ENCODE measurements around the gene PGAM2.

PGAM2 gene
- total RNA-seq: 0.04 to 0.96 (median 0.27) reads per million in 3 experiments

DNA sequence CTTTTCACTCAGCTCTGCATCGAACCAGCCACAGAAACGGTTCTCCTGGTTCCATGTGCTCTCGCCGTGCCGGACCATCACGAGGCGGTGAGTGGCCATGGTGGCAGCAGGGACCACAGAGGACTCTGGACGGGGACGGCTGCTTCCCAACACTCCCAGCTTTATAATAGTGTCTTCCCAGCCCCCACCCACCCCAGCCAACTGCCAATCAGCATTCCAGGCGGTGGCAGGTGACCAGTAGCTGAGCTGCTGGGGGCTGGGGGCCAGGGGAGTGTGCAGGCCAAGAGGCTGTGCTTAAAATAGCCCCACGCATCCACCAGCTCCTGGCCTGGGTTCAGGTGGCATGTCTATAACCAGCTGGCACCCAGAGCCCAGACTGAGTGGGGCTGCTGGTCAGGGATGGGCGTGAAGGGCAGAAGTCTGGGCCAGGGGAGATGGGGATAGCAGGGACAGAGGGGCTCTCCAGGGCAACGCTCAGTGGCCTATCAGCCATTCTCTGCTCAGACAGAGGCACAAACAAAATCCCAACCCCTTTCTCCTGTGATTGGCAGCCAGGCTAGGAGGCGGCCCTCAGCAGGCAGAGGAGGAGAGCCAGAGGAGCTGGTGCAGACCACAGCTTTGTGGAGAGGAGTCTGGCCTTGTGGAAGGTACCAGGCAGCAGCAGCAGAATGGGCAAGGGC is at the start of gene PGAM2:
Gene PGAM2, minus strand, starts transcription at position 137 of the 680 bp plus-strand sequence. Its CDS starts 38 bp downstream, at position 99.
- no peak for DNase-seq

DNA sequence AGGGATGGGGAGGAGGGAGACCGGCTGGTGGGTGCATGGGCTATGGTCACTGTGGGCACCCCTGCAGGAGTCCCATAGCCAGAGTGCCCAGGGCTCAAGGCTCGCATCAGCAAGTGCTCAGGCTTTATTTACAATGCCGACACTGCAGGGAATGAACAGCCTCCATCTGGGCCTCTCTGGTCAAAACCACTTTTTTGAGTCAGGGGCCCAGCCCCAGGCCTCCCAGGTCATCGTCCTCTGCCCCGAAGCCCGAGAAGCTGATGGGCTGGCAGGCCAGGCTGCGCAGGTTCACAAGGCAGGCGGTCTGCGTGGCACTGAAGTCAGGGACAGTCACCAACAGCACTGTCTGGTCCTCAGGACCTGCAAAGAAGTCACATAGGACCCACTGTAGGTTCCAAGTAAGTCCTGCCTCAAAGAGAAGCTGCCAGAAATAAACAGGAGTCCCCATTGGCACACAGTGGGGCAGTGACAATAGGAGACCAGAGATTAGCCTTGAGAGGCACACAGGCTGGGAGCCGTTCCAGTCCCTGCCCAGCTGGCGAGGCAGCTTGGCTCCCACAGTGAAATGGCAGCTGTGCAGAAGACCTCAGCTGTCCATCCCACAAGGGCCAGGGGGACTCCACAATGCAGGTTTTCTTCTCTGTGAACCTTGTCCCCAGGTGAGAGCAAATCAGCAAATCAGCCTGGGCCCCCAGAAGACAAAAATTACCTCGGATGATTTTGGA is 49.4 kb upstream of the PGAM2 start:
- DNase-seq: no peak

DNA sequence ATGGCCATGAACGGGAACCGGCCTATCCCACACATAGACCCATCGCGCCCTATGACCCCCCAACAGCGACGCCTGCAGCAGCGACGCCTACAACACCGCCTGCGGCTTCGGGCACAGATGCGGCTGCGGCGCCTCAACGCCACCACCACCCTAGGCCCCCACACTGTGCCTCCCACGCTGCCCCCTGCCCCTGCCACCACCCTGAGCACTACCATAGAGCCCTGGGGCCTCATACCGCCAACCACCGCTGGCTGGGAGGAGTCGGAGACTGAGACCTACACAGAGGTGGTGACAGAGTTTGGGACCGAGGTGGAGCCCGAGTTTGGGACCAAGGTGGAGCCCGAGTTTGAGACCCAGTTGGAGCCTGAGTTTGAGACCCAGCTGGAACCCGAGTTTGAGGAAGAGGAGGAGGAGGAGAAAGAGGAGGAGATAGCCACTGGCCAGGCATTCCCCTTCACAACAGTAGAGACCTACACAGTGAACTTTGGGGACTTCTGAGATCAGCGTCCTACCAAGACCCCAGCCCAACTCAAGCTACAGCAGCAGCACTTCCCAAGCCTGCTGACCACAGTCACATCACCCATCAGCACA is 48.5 kb upstream of the PGAM2 start:
- no peak for DNase-seq

DNA sequence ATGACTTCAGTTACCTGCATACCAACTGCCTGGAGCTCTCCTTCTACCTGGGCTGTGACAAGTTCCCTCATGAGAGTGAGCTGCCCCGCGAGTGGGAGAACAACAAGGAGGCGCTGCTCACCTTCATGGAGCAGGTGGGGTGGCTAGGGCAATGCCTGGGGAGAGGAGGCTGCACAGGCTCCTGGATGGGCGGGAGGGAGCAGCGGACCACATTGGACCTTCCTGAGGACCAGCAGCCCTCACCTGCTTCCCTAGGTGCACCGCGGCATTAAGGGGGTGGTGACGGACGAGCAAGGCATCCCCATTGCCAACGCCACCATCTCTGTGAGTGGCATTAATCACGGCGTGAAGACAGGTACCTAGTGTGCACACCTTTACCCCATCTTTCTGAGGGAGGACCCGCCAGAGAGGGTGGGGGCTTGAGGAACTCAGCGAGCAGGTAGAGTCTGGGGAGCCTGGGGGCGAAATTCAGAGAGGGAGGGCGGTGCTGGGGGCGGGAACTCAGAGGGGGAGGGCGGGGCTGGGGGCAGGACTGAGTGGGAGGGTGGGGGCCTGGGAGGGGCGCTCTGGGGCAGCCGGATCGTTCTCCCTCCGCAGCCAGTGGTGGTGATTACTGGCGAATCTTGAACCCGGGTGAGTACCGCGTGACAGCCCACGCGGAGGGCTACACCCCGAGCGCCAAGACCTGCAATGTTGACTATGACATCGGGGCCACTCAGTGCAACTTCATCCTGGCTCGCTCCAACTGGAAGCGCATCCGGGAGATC is 47.8 kb upstream of the PGAM2 start:
- DNase-seq: no peak

DNA sequence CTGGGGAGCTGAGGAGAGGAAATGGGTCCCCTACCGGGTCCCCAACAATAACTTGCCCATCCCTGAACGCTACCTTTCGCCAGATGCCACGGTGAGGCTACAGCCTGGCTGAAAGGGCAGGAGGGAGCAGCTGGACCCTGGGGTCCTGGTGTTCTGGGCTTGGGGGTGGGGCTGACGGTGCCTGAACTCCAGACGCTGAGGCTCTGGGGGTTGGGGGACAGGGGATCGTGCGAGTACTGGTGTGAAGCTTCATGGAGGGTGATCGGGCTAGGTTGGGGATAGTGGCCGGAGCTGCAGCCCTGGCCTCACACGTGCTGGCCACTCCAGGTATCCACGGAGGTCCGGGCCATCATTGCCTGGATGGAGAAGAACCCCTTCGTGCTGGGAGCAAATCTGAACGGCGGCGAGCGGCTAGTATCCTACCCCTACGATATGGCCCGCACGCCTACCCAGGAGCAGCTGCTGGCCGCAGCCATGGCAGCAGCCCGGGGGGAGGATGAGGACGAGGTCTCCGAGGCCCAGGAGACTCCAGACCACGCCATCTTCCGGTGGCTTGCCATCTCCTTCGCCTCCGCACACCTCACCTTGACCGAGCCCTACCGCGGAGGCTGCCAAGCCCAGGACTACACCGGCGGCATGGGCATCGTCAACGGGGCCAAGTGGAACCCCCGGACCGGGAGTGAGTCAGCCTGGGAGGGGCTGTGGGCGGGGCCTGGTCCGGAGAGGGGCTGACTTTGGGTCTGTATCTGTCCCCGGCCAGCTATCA is 47.0 kb upstream of the PGAM2 start:
- DNase-seq: no peak

DNA sequence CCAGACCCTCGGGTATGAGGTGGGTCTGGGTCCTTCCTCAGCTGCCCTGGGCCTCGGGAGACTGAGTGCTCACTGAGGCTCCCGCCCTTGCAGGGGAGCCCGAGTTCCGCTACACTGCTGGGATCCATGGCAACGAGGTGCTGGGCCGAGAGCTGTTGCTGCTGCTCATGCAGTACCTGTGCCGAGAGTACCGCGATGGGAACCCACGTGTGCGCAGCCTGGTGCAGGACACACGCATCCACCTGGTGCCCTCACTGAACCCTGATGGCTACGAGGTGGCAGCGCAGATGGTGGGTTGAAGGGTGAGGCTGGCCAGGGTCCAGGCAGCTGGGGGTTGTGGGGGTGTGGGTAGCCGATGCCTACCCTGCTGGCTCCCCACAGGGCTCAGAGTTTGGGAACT is 46.4 kb upstream of the PGAM2 start:
- DNase-seq: no peak

DNA sequence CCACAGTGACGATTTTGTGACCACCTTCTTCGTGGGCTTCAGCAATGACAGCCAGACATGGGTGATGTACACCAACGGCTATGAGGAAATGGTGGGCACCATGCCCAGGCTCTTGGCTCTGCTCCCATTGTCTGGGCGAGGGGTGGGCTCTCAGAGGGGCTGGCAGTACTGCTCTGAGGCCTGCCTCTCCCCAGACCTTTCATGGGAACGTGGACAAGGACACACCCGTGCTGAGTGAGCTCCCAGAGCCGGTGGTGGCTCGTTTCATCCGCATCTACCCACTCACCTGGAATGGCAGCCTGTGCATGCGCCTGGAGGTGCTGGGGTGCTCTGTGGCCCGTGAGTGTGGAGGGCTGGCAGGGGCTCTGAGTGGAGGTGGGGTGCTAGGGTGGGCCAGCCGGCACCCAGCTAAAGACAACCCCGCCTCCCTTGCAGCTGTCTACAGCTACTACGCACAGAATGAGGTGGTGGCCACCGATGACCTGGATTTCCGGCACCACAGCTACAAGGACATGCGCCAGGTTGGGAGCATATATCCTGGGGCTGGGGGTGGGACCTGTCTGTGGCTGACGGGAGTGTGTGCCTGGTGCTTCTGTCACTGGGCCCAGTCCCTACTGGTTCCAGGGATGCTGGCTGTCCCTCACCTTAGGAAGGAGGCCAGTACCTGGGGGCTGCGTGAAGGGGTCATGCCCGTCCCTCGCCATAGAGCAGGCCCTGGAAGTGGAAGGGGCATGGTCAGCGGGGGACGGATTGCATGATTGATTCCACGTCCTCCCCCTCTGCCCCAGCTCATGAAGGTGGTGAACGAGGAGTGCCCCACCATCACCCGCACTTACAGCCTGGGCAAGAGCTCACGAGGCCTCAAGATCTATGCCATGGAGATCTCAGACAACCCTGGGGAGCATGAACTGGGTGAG is 45.6 kb upstream of the PGAM2 start:
- no peak for DNase-seq

DNA sequence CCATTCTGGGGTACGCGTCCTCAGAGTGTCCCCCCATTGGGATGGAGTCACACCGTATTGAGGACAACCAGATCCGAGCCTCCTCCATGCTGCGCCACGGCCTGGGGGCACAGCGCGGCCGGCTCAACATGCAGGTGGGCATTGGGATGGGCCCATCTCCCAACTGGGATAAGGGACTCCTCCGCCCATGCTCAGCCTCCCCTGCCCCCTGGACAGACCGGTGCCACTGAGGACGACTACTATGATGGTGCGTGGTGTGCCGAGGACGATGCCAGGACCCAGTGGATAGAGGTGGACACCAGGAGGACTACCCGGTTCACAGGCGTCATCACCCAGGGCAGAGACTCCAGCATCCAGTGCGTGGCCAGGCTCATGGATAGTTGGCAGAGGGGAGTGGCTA is 44.6 kb upstream of the PGAM2 start:
- DNase-seq: no peak

DNA sequence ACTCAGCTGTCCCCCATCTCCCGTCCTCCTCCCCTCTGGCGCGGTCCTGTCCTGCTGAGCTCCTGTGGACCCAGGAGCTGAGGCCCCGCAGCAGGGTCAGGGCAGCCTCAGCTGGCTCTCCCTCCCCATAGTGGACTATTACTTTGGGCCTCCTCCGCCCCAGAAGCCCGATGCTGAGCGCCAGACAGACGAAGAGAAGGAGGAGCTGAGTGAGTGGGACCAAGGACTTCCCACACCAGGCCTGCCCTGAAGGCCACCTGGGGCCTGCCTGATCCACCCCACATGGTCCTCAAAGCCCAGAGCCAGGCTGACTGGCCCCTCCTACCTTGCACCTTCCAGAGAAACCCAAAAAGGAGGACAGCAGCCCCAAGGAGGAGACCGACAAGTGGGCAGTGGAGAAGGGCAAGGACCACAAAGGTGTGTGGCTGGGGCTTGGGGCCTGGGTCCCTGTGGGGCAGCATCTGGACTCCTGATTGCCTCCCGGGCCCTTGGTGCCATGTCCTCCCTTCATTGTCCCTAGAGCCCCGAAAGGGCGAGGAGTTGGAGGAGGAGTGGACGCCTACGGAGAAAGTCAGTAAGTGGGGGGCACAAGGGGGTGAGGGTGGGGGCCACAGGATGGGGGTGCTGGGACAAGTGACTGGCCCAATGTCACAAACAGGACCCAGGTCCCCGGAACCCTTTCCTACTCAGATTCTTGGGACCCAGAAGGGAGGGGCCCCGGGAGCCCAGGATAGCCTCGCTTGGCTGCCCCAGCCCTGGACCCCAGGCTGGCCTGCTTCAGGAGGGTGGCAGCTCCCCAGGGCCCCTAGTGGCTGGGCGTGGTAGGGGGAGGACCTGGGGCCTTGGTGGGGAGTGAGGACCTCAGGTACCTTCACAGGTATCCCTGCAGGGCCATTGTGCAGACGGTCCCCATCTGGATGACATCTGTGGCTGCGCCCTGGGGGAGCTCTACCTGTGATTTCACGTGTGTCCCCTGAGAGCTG is 43.7 kb upstream of the PGAM2 start:
- no peak for DNase-seq

DNA sequence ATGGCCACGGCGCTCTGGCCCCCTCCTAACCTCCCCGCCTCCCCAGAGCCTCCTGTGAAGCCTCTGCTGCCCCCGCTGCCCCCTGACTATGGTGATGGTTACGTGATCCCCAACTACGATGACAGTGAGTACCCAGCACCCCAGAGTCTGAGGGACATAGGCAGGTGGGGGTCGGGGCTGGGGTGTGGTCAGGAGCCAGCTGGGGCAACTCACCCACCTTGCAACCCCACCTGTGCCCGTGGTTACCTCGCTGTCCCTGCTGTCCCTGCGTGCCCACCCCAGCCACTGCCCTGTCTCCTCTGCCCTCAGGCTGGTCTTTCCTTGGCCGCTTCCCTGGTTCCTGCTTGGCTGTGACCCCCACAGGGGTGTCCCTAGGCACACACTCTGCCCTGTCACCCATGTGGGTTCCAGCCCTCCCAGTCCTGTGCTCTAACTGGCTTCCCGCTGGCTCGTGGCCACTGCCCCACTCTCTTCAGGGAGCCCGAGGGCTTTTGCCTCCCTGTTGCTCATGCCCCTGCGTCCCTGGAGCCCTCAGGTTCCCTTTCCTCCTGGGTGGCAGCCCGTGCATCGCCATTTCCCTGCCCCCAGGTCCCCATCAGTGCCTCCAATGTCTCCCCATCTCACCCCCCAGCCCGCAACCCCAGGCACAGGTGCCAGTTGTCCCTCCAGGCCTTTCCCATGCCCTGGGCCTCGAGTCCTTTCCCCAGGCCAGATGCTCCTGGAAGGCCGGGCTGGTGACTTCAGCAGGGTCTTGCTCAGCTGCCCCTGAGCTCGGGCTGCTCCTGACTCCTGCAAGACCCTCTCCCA is 42.8 kb upstream of the PGAM2 start:
- no peak for DNase-seq

DNA sequence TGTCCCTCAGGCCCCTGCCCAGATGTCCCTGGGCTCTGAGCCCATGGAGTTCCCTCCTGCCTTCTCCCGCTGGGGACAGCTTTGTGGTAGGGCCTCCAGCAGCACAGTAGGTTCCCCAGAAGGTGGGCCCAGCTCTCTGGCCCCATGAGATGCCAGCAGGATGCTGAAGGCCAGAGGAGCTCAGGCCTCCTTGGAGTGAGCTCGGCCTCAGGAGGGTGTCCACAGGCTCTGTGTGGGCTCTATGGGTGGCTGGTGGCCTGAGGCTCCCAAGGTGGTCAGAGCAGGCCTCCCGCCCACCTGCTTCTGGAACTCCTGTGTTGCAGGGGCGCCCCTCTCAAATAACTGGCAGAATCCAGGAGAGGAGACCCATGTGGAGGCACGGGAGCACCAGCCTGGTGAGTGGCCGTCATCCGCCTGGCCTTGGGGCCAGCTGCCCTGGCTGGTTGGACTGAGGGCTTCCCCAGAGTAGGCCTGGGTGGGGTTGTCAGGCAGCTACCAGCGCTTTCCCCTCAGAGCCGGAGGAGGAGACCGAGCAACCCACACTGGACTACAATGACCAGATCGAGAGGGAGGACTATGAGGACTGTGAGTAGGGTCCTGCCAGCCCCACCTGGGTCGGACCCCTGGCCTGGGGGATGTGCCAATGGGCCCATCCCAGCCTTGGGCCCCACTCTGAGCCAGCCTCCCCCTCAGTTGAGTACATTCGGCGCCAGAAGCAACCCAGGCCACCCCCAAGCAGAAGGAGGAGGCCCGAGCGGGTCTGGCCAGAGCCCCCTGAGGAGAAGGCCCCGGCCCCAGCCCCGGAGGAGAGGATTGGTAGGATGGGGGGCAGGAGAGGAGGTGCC is 42.0 kb upstream of the PGAM2 start:
- DNase-seq: no peak

DNA sequence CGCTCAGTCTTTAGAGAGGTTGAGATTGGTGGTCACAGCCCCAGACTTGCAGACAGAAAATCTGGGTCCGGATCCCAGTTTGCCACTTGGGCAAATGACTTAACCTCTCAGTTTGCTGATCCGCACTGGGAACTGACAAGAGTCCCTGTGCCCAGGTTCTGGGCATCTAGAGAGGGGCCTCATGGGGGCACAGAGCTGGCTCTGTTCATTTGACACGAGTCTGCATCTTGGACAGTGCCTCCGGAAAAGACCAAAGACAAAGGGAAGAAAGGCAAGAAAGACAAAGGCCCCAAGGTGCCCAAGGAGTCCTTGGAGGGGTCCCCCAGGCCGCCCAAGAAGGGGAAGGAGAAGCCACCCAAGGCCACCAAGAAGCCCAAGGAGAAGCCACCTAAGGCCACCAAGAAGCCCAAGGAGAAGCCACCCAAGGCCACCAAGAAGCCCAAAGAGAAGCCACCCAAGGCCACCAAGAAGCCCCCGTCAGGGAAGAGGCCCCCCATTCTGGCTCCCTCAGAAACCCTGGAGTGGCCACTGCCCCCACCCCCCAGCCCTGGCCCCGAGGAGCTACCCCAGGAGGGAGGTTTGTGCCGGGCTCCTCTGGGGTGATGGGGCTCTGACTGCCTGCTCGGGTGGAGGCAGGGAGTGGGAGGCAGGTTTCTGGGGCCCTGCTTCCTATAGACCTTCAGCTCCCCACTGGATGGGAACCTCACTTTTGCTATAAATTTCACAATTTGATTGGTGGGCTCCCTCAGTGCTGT is 41.1 kb upstream of the PGAM2 start:
- no peak for DNase-seq

DNA sequence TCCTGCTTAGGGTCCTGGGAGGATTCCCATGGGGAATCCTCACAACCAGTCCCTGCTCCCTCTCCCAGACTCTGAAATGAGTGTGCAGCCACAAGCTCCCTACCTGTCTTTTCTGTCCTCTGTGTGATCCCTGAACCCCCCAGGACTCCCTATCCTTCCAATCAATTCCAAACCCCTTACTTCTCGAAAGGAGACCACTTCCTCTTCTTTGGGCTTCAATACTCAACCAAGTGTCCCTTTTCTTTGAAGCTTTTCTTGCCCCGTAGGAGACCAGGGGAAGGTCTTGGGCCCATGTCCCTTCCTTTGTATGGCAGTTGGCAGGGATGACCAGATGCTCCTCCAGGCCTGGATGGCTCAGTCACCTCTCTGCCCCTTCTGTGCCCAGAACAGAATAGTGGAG is 40.5 kb upstream of the PGAM2 start:
- no peak for DNase-seq

DNA sequence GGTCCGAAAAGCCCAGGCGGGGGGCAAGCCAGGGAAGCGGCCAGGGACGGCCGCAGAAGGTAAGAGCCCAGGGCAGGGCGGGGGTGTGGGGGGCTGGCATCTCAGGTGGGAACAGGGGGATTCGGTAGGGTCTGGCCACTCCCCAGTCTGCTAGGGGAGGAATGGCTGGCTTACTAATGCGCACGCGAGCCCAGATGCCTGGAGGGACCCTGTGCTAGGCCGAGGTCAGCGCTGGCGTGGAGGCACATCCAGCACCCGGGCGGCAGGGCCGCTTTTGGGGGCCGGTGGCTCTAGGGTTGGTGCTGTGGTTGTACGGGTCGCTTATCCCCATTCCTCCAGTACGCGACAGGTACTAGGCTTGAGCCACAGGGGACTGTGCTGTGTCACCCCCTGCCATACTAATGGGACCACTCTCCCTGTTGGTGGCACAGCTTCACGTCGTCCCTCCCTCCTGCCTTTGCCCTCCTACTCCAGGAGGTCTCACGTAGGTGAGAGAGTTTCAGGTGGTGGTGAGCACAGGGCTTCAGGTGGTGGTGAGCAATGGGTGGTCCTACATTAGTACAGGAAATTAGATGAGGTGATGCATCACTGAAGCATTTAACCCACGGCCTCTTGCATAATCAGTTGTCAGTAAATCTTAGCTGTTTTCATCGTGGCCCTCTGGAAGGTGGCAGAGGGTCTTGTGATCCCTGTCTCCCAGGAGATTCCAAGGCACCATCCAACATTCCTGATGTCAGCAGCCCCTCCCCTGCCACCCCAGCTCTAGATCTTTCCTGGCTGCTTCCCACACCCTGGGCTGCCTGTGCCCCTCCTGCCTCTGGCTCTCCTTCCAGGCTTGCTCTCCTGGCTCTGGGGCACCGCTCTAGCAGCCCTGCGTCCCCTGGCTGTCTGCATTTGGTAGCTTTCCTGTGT is 39.7 kb upstream of the PGAM2 start:
- no peak for DNase-seq

DNA sequence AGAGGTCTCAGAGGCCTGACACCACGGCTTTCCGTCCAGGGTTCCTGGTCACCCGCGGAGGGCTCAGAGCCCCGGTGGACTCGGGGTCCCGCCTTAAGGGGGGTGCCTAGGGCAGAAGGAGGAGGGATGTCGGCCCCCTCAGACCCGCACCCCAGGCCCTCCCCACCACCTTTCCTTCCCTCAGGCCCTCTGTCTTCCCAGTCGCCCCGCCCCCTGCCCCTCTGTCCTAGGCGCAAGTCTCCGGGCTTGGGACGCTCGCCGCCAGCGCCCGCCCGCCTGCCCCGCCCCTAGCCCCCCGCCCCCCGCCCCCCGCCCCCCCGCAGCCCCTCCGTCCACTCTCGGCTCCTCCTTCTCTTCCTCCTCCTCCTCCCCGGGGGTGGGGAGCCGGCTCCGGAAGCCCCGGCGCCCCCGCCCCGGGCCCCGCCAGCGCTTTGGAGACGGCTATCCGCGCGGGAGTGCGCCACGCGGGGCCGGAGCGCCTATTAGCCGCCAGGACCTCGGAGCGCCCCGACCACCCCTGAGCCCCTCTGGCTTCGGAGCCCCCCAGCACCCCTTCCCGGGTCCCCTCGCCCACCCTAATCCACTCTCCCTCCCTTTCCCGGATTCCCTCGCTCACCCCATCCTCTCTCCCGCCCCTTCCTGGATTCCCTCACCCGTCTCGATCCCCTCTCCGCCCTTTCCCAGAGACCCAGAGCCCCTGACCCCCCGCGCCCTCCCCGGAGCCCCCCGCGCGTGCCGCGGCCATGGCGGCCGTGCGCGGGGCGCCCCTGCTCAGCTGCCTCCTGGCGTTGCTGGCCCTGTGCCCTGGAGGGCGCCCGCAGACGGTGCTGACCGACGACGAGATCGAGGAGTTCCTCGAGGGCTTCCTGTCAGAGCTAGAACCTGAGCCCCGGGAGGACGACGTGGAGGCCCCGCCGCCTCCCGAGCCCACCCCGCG is 38.8 kb upstream of the PGAM2 start, which contains the start of gene AEBP1:
Gene AEBP1, plus strand, starts transcription at position 423 of the 937 bp plus-strand sequence. Its CDS starts 321 bp downstream, at position 744.
- DNase-seq: no peak
